Panc1 (cell line): ENCODE results near the gene KRTAP5-10. TPM values are rescaled to one million over a fixed set of nuclear protein-coding genes. Genes with fewer than 3 reads are reported as not detected.

Source experiments
- ATAC-seq: fragments of 200-7000 bp; cut with Tn5 transposase; 2 replicates; pipeline ENCODE4 v1.9.1; 2020; ENCODE audit warnings: mild to moderate bottlenecking, moderate library complexity
- BruUV-seq: library from RNA; stranded (reverse); fragments of 400-500 nt; replicated peaks from 2 replicates; lab custom pipeline; 2021; lab: Mats Ljungman, UMichigan
- CTCF ChIA-PET: fragments of 300-600 bp; sonication (Branson Sonifier 250); formaldehyde crosslinking; loops from one replicate; lab custom pipeline; 2022; ENCODE audit warnings: antibody characterized with exemption; lab: Charles Lee
- POLR2A ChIA-PET: fragments of 300-600 bp; sonication (Branson Sonifier 250); formaldehyde crosslinking; loops from one replicate; lab custom pipeline; 2022; ENCODE audit warnings: antibody characterized with exemption; lab: Charles Lee
- DNase-seq: peaks from one replicate; pipeline ENCODE4 v3.0.0-alpha.2; 2010; ENCODE audit warnings: low read depth, low spot score
- H3K27ac ChIP-seq: 2 replicates; pipeline ENCODE4 v1.5.1; 2011; ENCODE audit warnings: mild to moderate bottlenecking, low read length, inconsistent platforms
- H3K27me3 ChIP-seq: fragments of 200-500 bp; sonication (Bioruptor generic); 2 replicates; pipeline ENCODE4 v1.6.0; 2014; ENCODE audit warnings: low read length, inconsistent platforms; ENCODE audit not compliant: control insufficient read depth, insufficient read depth
- H3K36me3 ChIP-seq: fragments of 200-500 bp; sonication (Bioruptor generic); 2 replicates; pipeline ENCODE4 v1.5.1; 2014; ENCODE audit warnings: inconsistent platforms, mild to moderate bottlenecking, low read length, moderate library complexity; ENCODE audit not compliant: control insufficient read depth, insufficient read depth
- H3K4me1 ChIP-seq: 2 replicates; pipeline ENCODE4 v1.5.1; 2011; ENCODE audit warnings: inconsistent platforms, mild to moderate bottlenecking, low read length, moderate library complexity; ENCODE audit not compliant: control insufficient read depth, insufficient read depth
- H3K4me3 ChIP-seq, 2 experiments: 2 replicates each; pipeline ENCODE4 v1.5.1; 2011 to 2012; ENCODE audit warnings: low read depth in 2 of 2, low read length in 2 of 2, mild to moderate bottlenecking in 2 of 2, inconsistent platforms in 1 of 2, moderate library complexity in 1 of 2
- H3K9me3 ChIP-seq: fragments of 200-500 bp; sonication (Bioruptor generic); 2 replicates; pipeline ENCODE4 v1.5.1; 2014; ENCODE audit warnings: low read depth, mild to moderate bottlenecking, inconsistent platforms, low read length, moderate library complexity; ENCODE audit not compliant: control insufficient read depth, insufficient read depth
- POLR2AphosphoS5 ChIP-seq: IDR thresholded peaks from 2 replicates; pipeline ENCODE4 v1.6.1; 2012; ENCODE audit warnings: mild to moderate bottlenecking, low read depth, low read length, moderate library complexity
- SIN3A ChIP-seq: IDR thresholded peaks from 2 replicates; pipeline ENCODE4 v1.6.1; 2012; ENCODE audit warnings: low read depth, mild to moderate bottlenecking, low read length, moderate library complexity, borderline replicate concordance; ENCODE audit not compliant: insufficient read depth
- TCF7L2 ChIP-seq: IDR thresholded peaks from 2 replicates; pipeline ENCODE4 v1.6.1; 2011; ENCODE audit warnings: mild to moderate bottlenecking, low read depth, low read length, inconsistent platforms
- in situ Hi-C: cut with HindIII; loops from 2 replicates; pipeline ENCODE4 v1.10.0; 2016; ENCODE audit warnings: low sequenced_read_pairs, low pct_unique_long_range_greater_than_20kb
- intact Hi-C: fragments of 100-400 bp; cut with micrococcal nuclease; formaldehyde crosslinking; loops from one replicate; pipeline ENCODE4 v1.10.0; 2022; ENCODE audit not compliant: unreplicated experiment
- total RNA-seq: library from RNA; stranded (reverse); gene quantifications from one replicate; pipeline ENCODE4 v1.2.1, GENCODE V29; 2021; ENCODE audit not compliant: unreplicated experiment
- TF ChIP-seq, protein P1 (sequence below): fragments of 450-650 bp; IDR thresholded peaks from 2 replicates; pipeline ENCODE4 v1.5.1; 2017; ENCODE audit warnings: mild to moderate bottlenecking
- TF ChIP-seq, protein P2 (sequence below), 2 experiments: IDR thresholded peaks; 2 replicates each; pipeline ENCODE4 v1.6.1; 2011 to 2012; ENCODE audit warnings: low read depth in 2 of 2, control low read depth in 1 of 2, low read length in 1 of 2, mild to moderate bottlenecking in 1 of 2, moderate library complexity in 1 of 2; ENCODE audit not compliant: insufficient read depth in 1 of 2

Gene KRTAP5-10
- total RNA-seq, 1 experiment from 2014 or later: not detected

DNA sequence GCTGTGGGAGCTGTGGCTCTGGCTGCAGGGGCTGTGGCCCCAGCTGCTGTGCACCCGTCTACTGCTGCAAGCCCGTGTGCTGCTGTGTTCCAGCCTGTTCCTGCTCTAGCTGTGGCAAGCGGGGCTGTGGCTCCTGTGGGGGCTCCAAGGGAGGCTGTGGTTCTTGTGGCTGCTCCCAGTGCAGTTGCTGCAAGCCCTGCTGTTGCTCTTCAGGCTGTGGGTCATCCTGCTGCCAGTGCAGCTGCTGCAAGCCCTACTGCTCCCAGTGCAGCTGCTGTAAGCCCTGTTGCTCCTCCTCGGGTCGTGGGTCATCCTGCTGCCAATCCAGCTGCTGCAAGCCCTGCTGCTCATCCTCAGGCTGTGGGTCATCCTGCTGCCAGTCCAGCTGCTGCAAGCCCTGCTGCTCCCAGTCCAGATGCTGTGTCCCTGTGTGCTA is 16.6 kb upstream of the KRTAP5-10 start:
- in situ Hi-C loops: no loop called here

DNA sequence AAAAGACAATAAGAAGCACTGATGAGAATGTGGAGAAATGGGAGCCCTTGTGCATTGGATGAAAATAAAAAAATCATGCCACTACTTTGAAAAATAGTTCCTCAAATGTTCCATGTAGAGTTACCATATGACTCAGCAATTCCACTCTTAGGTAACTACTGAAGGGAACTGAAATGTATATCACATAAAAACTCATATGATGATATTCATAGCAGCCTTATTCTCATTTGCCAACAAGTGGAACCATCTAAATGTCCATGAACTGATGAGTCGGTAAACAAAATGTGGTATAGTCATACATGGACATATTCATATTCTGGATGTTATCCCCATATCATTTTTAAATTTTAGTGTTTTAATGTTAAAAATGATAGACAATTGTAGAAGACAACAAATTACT is 13.7 kb upstream of the KRTAP5-10 start:
- Histone ChIP-seq H3K36me3 (no peaks in the 10 kb centered on the region), H3K4me3 (no peak overlapping the region), H3K4me1 (no peaks in the 10 kb centered on the region), H3K27ac (no peak overlapping the region), H3K9me3 (no peaks in the 10 kb centered on the region), H3K27me3 (peaks cover 7% of the 10 kb centered on the region; the same call in 1 of the 2 replicates)
- TF ChIP-seq, protein P1, sequence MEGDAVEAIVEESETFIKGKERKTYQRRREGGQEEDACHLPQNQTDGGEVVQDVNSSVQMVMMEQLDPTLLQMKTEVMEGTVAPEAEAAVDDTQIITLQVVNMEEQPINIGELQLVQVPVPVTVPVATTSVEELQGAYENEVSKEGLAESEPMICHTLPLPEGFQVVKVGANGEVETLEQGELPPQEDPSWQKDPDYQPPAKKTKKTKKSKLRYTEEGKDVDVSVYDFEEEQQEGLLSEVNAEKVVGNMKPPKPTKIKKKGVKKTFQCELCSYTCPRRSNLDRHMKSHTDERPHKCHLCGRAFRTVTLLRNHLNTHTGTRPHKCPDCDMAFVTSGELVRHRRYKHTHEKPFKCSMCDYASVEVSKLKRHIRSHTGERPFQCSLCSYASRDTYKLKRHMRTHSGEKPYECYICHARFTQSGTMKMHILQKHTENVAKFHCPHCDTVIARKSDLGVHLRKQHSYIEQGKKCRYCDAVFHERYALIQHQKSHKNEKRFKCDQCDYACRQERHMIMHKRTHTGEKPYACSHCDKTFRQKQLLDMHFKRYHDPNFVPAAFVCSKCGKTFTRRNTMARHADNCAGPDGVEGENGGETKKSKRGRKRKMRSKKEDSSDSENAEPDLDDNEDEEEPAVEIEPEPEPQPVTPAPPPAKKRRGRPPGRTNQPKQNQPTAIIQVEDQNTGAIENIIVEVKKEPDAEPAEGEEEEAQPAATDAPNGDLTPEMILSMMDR: no peak
- TF ChIP-seq, protein P2, sequence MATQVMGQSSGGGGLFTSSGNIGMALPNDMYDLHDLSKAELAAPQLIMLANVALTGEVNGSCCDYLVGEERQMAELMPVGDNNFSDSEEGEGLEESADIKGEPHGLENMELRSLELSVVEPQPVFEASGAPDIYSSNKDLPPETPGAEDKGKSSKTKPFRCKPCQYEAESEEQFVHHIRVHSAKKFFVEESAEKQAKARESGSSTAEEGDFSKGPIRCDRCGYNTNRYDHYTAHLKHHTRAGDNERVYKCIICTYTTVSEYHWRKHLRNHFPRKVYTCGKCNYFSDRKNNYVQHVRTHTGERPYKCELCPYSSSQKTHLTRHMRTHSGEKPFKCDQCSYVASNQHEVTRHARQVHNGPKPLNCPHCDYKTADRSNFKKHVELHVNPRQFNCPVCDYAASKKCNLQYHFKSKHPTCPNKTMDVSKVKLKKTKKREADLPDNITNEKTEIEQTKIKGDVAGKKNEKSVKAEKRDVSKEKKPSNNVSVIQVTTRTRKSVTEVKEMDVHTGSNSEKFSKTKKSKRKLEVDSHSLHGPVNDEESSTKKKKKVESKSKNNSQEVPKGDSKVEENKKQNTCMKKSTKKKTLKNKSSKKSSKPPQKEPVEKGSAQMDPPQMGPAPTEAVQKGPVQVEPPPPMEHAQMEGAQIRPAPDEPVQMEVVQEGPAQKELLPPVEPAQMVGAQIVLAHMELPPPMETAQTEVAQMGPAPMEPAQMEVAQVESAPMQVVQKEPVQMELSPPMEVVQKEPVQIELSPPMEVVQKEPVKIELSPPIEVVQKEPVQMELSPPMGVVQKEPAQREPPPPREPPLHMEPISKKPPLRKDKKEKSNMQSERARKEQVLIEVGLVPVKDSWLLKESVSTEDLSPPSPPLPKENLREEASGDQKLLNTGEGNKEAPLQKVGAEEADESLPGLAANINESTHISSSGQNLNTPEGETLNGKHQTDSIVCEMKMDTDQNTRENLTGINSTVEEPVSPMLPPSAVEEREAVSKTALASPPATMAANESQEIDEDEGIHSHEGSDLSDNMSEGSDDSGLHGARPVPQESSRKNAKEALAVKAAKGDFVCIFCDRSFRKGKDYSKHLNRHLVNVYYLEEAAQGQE (IDR thresholded peaks at IDR 0.05; ENCODE audit: insufficient read depth in 1 of 2, low read depth in 2 of 2, low read length in 1 of 2): no peak
- TF ChIP-seq TCF7L2 (no peak), POLR2AphosphoS5 (no peak), SIN3A (no peak)
- POLR2A ChIA-PET: no interaction called here
- in situ Hi-C loops: no loop called here
- ATAC-seq: no peak
- CTCF ChIA-PET: no interaction called here
- no TSS peak for BruUV-seq
- intact Hi-C loops: no loop called here
- DNase-seq: no peak

More for the DNA sequence above, 16.6 kb upstream of the KRTAP5-10 start:
- intact Hi-C loops: no loop called here
- DNase-seq: no peak
- H3K36me3 ChIP-seq: no peaks in the 10 kb centered on the region
- H3K4me1 ChIP-seq: no peaks in the 10 kb centered on the region
- no peak overlapping the region for H3K27ac ChIP-seq
- ATAC-seq: no peak
- H3K4me3 ChIP-seq: no peak overlapping the region
- peaks cover 9% of the 10 kb centered on the region; the same call in 1 of the 2 replicates for H3K27me3 ChIP-seq
- no peaks in the 10 kb centered on the region for H3K9me3 ChIP-seq
- TF ChIP-seq, protein P2 (IDR thresholded peaks at IDR 0.05; ENCODE audit: insufficient read depth in 1 of 2, low read depth in 2 of 2, low read length in 1 of 2): no peak
- TF ChIP-seq TCF7L2 (no peak), POLR2AphosphoS5 (no peak), SIN3A (no peak)
- TF ChIP-seq, protein P1: no peak
- BruUV-seq: no TSS peak
- CTCF ChIA-PET: interaction anchor here (1.0 kb wide), 1 partner anchor 31 kb away, joined by 3 read pairs; no protein-coding TSS in a partner anchor
- POLR2A ChIA-PET: no interaction called here
